ENCODE measurements around the gene MTNR1B. TPM values are rescaled to one million over a fixed set of nuclear protein-coding genes. Genes with fewer than 3 reads are reported as not detected.

Gene MTNR1B
- total RNA-seq, 4 donors from 2014 or later = not detected

DNA sequence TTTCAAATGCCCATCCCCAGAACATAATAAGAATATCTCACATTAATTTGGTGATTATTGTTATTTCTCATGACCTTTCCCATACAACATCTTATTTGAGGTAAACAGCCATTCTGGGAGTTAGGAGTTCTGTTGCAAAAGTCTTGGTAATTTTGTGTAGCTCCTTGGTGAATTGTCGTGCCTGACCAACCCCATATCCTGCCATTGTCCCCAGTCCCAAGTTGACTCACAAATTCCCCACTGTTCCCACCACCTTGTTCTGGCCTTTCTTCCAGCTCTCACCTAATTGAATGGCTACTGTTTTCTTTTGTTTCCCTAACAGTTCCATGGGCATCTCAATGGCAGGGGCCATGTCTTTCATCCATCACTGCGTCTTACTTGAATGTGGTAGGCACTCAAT lies 8.0 kb downstream of the MTNR1B start:
- intact Hi-C loops (cut with DNase I; ENCODE audit: low total_unique reads) = no loop called here
- TF ChIP-seq POLR2A (IDR thresholded peaks at IDR 0.05) = no peak
- TF ChIP-seq, protein P1, sequence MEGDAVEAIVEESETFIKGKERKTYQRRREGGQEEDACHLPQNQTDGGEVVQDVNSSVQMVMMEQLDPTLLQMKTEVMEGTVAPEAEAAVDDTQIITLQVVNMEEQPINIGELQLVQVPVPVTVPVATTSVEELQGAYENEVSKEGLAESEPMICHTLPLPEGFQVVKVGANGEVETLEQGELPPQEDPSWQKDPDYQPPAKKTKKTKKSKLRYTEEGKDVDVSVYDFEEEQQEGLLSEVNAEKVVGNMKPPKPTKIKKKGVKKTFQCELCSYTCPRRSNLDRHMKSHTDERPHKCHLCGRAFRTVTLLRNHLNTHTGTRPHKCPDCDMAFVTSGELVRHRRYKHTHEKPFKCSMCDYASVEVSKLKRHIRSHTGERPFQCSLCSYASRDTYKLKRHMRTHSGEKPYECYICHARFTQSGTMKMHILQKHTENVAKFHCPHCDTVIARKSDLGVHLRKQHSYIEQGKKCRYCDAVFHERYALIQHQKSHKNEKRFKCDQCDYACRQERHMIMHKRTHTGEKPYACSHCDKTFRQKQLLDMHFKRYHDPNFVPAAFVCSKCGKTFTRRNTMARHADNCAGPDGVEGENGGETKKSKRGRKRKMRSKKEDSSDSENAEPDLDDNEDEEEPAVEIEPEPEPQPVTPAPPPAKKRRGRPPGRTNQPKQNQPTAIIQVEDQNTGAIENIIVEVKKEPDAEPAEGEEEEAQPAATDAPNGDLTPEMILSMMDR (IDR thresholded peaks at IDR 0.05) = no peak
- no peak overlapping the region for H3K4me3 ChIP-seq (ENCODE audit: low read depth, poor library complexity, severe bottlenecking)
- 73 to 79% methylated on average over 2 of the region's 2 CpGs for WGBS, 2 donors
- DNase-seq (ENCODE audit: low spot score in 2 of 2) = no peak

DNA sequence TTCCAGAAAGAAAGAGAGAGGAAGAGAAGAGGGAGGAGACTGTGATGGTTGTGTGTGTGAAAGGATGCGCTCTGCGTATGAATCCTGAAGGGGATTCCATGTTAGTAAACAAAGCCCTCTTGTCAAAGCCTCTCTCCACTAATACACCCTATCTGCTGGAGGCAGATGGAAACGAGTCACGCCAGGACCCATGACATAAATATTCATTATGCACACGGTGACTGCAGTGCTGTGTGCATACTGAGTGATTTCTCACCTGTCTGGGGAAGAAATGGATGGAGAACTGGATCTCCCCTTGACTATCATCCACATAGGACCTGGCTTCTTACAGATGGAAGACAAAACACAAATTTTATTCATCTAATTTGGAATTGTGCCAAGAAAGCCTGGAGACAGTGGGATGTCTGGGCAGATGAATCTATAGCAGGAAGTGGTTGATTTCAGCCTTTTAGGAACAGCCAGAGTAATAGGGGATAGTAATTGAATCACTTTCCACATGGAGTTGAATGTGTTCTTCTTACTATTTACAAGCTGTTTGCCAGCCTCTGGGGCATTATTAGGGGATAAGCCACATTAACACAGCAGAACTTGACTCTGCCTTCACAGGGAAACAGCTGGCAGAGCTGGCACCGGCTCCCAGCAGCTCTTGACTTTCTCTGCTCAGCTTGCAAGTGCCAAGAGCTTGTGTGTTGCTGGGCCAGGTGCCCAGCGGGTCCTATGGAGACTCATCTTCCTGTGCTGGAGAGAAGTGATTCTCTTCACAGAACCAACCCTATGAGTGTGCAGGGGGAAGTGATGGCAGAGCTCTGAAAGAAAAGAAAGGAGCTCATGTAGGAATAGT lies 9.0 kb downstream of the MTNR1B start:
- H3K4me3 ChIP-seq (ENCODE audit: low read depth, poor library complexity, severe bottlenecking) = no peak overlapping the region
- intact Hi-C loops (cut with DNase I; ENCODE audit: low total_unique reads) = no loop called here
- DNase-seq (ENCODE audit: low spot score in 2 of 2) = no peak
- no peak for TF ChIP-seq POLR2A (IDR thresholded peaks at IDR 0.05)
- TF ChIP-seq, protein P1 (IDR thresholded peaks at IDR 0.05) = no peak
- WGBS, 2 donors = 49 to 53% methylated on average over 7 of the region's 7 CpGs

DNA sequence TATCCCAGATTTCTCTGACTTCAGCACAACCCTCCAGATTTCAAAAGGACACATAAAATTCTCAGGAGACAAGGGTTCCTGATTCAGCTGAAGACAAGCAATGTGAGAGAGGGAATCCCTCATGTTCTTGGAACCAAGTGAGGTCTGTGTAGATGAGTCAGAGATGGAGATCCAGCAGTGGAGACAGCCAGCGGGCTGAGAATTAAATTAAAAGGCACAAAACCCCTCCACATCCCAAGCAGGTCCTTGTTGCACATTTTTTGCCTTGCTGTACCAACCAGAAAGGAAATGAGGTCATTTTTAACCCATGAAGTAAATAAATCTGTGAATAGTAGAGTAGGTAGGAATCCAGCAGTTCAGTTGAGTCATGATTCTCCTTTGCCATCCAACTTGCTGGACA lies 9.7 kb downstream of the MTNR1B start:
- 60 to 81% methylated on average over 1 of the region's 1 CpG for WGBS, 2 donors
- TF ChIP-seq POLR2A (IDR thresholded peaks at IDR 0.05) = no peak
- TF ChIP-seq, protein P1 (IDR thresholded peaks at IDR 0.05) = no peak
- no peak for DNase-seq (ENCODE audit: low spot score in 2 of 2)
- no peak overlapping the region for H3K4me3 ChIP-seq (ENCODE audit: low read depth, poor library complexity, severe bottlenecking)
- intact Hi-C loops (cut with DNase I; ENCODE audit: low total_unique reads) = no loop called here

DNA sequence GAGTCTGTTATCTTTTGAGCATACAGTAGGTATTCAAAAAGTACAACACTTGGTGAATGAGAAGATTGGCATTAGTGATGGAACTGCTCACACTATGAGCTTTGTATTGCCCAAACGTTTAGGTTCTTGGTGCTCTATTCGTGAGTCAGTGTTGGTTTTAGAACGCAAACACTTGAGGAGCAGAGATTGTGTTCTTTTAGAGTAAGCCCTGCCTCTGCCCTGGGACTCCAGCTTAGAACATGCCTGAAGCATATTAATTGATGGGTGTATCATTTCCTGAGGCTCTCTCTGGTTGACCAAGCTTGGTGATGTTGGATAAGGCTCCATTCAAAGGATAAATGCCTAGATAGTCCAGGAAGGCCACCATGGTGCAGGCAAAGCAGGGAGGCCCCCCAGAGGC lies 10.9 kb downstream of the MTNR1B start:
- no peak overlapping the region for H3K4me3 ChIP-seq (ENCODE audit: low read depth, poor library complexity, severe bottlenecking)
- WGBS, 2 donors = 78 to 83% methylated on average over 3 of the region's 3 CpGs
- DNase-seq (ENCODE audit: low spot score in 2 of 2) = no peak
- intact Hi-C loops (cut with DNase I; ENCODE audit: low total_unique reads) = no loop called here
- no peak for TF ChIP-seq POLR2A (IDR thresholded peaks at IDR 0.05)
- TF ChIP-seq, protein P1 (IDR thresholded peaks at IDR 0.05) = no peak

DNA sequence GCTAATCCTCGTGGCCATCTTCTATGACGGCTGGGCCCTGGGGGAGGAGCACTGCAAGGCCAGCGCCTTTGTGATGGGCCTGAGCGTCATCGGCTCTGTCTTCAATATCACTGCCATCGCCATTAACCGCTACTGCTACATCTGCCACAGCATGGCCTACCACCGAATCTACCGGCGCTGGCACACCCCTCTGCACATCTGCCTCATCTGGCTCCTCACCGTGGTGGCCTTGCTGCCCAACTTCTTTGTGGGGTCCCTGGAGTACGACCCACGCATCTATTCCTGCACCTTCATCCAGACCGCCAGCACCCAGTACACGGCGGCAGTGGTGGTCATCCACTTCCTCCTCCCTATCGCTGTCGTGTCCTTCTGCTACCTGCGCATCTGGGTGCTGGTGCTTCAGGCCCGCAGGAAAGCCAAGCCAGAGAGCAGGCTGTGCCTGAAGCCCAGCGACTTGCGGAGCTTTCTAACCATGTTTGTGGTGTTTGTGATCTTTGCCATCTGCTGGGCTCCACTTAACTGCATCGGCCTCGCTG lies 12.1 kb downstream of the MTNR1B start:
- intact Hi-C loops (cut with DNase I; ENCODE audit: low total_unique reads) = no loop called here
- DNase-seq (ENCODE audit: low spot score in 2 of 2) = no peak
- H3K4me3 ChIP-seq (ENCODE audit: low read depth, poor library complexity, severe bottlenecking) = no peak overlapping the region
- 96 to 98% methylated on average over 24 of the region's 24 CpGs for WGBS, 2 donors
- TF ChIP-seq, protein P1 (IDR thresholded peaks at IDR 0.05) = no peak
- no peak for TF ChIP-seq POLR2A (IDR thresholded peaks at IDR 0.05)

All from lower leg skin (tissue), 4 donors.